Measurements from ENCODE around the gene VARS2.

The VARS2 gene

GRCh38 chr6:30883685-30884520 lies 30.1 kb upstream of the VARS2 start, which contains the start of gene DDR1:
DDR1 (plus strand) TSS chr6:30884519; CDS start chr6:30888730, 4,211 bp downstream.
- H3K4me2 ChIP-seq (ENCODE audit: low read length) = peak within 1 kb of the TSS; percentile 76
- no peak within 1 kb of the TSS for H4K5ac ChIP-seq (ENCODE audit: low read length)
- no peaks in the 10 kb centered on the region for H3K27me3 ChIP-seq (ENCODE audit: insufficient read depth, low read length, poor library complexity)
- DNase-seq = peak; percentile 68
- H2BK120ac ChIP-seq (ENCODE audit: low read depth, low read length) = peak within 1 kb of the TSS; percentile 79
- peak within 1 kb of the TSS; percentile 76 for H3K27ac ChIP-seq (ENCODE audit: low read depth, low read length)
- peak within 1 kb of the TSS; percentile 68 for H2BK5ac ChIP-seq (ENCODE audit: low read length)
- H3K4me1 ChIP-seq (ENCODE audit: control insufficient read depth, low read depth, low read length) = peaks cover 30% of the 10 kb centered on the region
- H2AK5ac ChIP-seq (ENCODE audit: low read length) = peak within 1 kb of the TSS; percentile 95
- WGBS (ENCODE audit: extremely low coverage, insufficient coverage, low lambda C conversion rate) = no CpG with 5 or more reads among the region's 62 CpGs
- H3K23ac ChIP-seq (ENCODE audit: low read length) = peak within 1 kb of the TSS; percentile 94
- H3K79me1 ChIP-seq (ENCODE audit: low read length) = peaks cover 12% of the 10 kb centered on the region
- peak within 1 kb of the TSS; percentile 77 for H3K9ac ChIP-seq (ENCODE audit: low read length)
- peak within 1 kb of the TSS; percentile 96 for H3K18ac ChIP-seq (ENCODE audit: low read length)
- no peak within 1 kb of the TSS for H2BK15ac ChIP-seq (replicated peaks; ENCODE audit: low read depth)
- no peaks in the 10 kb centered on the region for H3K36me3 ChIP-seq (ENCODE audit: control insufficient read depth, insufficient read depth, low read length)
- peak within 1 kb of the TSS; percentile 47 for H3K4me3 ChIP-seq (ENCODE audit: low read length)
- H3K56ac ChIP-seq (ENCODE audit: low read length) = peak within 1 kb of the TSS; percentile 72
- peak within 1 kb of the TSS; percentile 60 for H3K4ac ChIP-seq (ENCODE audit: low read depth, low read length)
- H3K79me2 ChIP-seq (ENCODE audit: control insufficient read depth, insufficient read depth, low read length) = peaks cover 40% of the 10 kb centered on the region
- peak within 1 kb of the TSS; percentile 77 for H4K8ac ChIP-seq (ENCODE audit: low read depth, low read length)

DNA sequence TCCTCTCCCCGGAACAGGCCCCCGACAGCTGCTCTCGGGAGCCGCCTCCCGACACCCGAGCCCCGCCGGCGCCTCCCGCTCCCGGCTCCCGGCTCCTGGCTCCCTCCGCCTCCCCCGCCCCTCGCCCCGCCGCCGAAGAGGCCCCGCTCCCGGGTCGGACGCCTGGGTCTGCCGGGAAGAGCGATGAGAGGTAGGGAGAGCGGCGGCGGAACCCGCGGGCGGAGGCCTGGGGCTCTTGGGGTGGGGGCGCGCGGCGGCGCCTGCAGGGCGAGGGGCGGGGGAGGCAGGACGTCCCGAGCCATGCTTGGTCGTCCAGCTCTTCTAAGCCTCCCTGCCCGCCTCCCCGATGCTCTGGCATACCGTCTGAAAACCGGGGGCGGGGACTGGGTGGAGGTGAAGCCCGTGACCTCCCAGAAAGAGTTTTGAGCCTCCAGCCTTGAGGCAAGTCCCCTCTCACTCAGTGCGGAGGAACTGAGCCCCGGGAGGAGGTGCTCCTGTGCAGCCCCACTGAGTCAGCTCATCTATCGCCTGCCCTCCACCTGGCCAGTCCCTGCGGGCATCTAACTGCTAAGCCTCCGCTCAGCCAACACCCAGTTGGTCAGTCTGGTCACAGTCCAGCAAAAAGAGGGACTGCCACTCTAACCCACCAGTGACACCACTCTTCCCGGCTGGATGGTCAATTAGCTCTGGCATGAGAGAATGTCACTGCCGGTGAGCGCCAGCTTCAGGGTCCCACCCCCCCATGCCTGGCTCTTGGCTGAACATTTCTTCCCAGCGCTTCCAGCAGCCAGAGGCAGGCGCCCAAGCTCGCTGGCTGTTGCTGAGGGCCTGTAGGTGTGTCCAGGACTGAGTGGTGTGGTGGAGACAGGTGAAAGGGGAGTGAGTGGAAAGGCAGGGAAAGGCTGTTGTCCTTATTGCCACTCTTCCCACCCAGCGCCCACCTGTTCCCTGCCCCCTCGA lies 29.2 kb upstream of the VARS2 start:
- Histone ChIP-seq H3K56ac (ENCODE audit: low read length) (peak overlapping the region; percentile 72), H3K9ac (ENCODE audit: low read length) (peak overlapping the region; percentile 77), H3K4me3 (ENCODE audit: low read length) (peak overlapping the region; percentile 47), H3K79me2 (ENCODE audit: control insufficient read depth, insufficient read depth, low read length) (peaks cover 46% of the 10 kb centered on the region), H3K27ac (ENCODE audit: low read depth, low read length) (peak overlapping the region; percentile 76), H4K8ac (ENCODE audit: low read depth, low read length) (no peak overlapping the region), H2AK5ac (ENCODE audit: low read length) (peak overlapping the region; percentile 34), H3K27me3 (ENCODE audit: insufficient read depth, low read length, poor library complexity) (no peaks in the 10 kb centered on the region), H2BK5ac (ENCODE audit: low read length) (peak overlapping the region; percentile 37), H3K23ac (ENCODE audit: low read length) (no peak overlapping the region), H3K4me1 (ENCODE audit: control insufficient read depth, low read depth, low read length) (peaks cover 30% of the 10 kb centered on the region), H4K5ac (ENCODE audit: low read length) (no peak overlapping the region), H2BK15ac (replicated peaks; ENCODE audit: low read depth) (no peak overlapping the region), H2BK120ac (ENCODE audit: low read depth, low read length) (peak overlapping the region; percentile 79), H3K4me2 (ENCODE audit: low read length) (peak overlapping the region; percentile 76), H3K4ac (ENCODE audit: low read depth, low read length) (peak overlapping the region; percentile 60), H3K36me3 (ENCODE audit: control insufficient read depth, insufficient read depth, low read length) (peaks cover 1% of the 10 kb centered on the region), H3K79me1 (ENCODE audit: low read length) (peaks cover 15% of the 10 kb centered on the region), H3K18ac (ENCODE audit: low read length) (peak overlapping the region; percentile 96)
- no CpG with 5 or more reads among the region's 59 CpGs for WGBS (ENCODE audit: extremely low coverage, insufficient coverage, low lambda C conversion rate)
- DNase-seq = peak; percentile 80

DNA sequence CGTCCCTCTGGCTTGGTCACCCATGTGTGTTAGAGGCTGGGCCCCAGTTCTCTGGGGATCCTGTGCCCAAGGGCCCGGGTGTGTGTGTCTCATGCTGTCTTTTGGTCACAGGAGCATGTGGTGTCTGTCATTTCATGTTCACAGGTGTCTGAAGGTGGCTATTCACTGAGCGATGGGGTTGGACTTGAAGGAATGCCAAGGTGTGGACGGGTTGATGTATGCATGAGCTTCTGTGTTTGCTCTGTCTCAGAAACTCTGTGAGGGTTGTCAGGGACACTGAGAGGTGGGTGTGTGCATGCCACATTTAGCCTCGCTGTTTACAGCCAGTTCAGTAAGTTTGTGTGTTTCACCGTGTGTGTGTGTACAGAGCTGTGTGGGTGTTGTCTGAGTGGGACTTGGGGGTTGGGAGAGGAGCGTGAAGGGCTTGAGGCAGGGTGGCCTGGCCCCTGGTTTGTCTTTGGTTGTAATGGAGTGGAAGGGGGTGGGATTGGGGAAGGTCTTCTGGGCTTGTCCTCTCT lies 28.5 kb upstream of the VARS2 start:
- Histone ChIP-seq H3K4ac (ENCODE audit: low read depth, low read length) (no peak overlapping the region), H4K8ac (ENCODE audit: low read depth, low read length) (no peak overlapping the region), H3K56ac (ENCODE audit: low read length) (peak overlapping the region; percentile 72), H3K27me3 (ENCODE audit: insufficient read depth, low read length, poor library complexity) (no peaks in the 10 kb centered on the region), H3K4me3 (ENCODE audit: low read length) (peak overlapping the region; percentile 9), H3K18ac (ENCODE audit: low read length) (no peak overlapping the region), H2BK120ac (ENCODE audit: low read depth, low read length) (no peak overlapping the region), H3K4me2 (ENCODE audit: low read length) (peak overlapping the region; percentile 76), H2AK5ac (ENCODE audit: low read length) (peak overlapping the region; percentile 34), H4K5ac (ENCODE audit: low read length) (no peak overlapping the region), H3K9ac (ENCODE audit: low read length) (peak overlapping the region; percentile 77), H2BK15ac (replicated peaks; ENCODE audit: low read depth) (no peak overlapping the region), H2BK5ac (ENCODE audit: low read length) (peak overlapping the region; percentile 26), H3K27ac (ENCODE audit: low read depth, low read length) (peak overlapping the region; percentile 76), H3K79me1 (ENCODE audit: low read length) (peaks cover 19% of the 10 kb centered on the region), H3K36me3 (ENCODE audit: control insufficient read depth, insufficient read depth, low read length) (peaks cover 2% of the 10 kb centered on the region), H3K79me2 (ENCODE audit: control insufficient read depth, insufficient read depth, low read length) (peaks cover 51% of the 10 kb centered on the region), H3K4me1 (ENCODE audit: control insufficient read depth, low read depth, low read length) (peaks cover 28% of the 10 kb centered on the region), H3K23ac (ENCODE audit: low read length) (no peak overlapping the region)
- WGBS (ENCODE audit: extremely low coverage, insufficient coverage, low lambda C conversion rate) = no CpG with 5 or more reads among the region's 7 CpGs
- peak; percentile 48 for DNase-seq

DNA sequence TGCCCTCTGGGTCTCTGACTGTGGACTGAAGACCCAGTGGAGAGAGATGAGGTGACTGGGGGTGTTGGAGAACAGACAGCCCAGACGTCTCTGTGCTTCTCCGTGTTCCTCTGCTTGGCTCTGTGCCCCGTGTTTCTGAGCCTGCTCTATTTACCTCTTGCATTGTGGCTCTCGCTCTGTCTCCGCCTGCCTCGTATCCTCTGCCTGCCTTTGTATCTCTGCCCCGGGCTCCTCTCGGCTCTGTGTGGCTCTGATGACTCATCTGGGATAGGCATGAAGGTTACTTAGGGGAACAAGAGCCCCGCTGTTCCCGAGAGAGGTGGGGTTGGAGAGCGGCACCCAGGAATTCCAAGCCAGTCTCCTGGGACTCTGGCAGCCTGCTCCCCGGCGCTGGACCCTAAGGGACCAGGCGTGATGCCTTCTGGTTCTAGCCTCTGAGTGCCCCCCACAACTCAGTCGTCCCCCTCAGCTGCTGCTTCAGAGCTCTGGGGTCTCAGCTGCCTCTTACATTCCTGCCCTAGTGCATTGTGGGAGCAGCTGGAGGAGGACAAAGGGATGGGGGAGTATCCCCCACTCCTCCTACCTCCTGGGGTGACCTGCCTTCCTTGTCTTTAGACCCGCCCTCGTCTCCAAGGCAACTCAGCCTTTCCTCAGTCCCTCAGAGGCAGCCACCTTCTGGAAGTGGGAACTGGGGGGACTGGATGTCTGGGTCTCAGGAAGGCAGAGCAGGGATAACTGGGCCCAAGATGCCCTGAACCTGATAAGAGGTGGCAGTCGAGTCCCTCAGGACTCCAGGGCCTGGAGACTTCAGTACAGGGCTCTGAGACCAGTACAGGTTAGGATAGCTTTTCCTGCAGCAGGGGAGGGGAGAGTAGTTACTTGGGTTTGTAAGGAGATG lies 27.8 kb upstream of the VARS2 start:
- Histone ChIP-seq H4K8ac (ENCODE audit: low read depth, low read length) (no peak overlapping the region), H3K4me2 (ENCODE audit: low read length) (peak overlapping the region; percentile 76), H2BK15ac (replicated peaks; ENCODE audit: low read depth) (no peak overlapping the region), H3K4me3 (ENCODE audit: low read length) (peak overlapping the region; percentile 9), H3K4me1 (ENCODE audit: control insufficient read depth, low read depth, low read length) (peaks cover 25% of the 10 kb centered on the region), H2BK5ac (ENCODE audit: low read length) (peak overlapping the region; percentile 5), H4K5ac (ENCODE audit: low read length) (no peak overlapping the region), H3K27ac (ENCODE audit: low read depth, low read length) (peak overlapping the region; percentile 76), H3K4ac (ENCODE audit: low read depth, low read length) (peak overlapping the region; percentile 59), H3K79me2 (ENCODE audit: control insufficient read depth, insufficient read depth, low read length) (peaks cover 51% of the 10 kb centered on the region), H2BK120ac (ENCODE audit: low read depth, low read length) (no peak overlapping the region), H3K23ac (ENCODE audit: low read length) (no peak overlapping the region), H3K9ac (ENCODE audit: low read length) (peak overlapping the region; percentile 77), H3K56ac (ENCODE audit: low read length) (peak overlapping the region; percentile 72), H3K27me3 (ENCODE audit: insufficient read depth, low read length, poor library complexity) (no peaks in the 10 kb centered on the region), H3K79me1 (ENCODE audit: low read length) (peaks cover 21% of the 10 kb centered on the region), H3K18ac (ENCODE audit: low read length) (peak overlapping the region; percentile 44), H2AK5ac (ENCODE audit: low read length) (peak overlapping the region; percentile 34), H3K36me3 (ENCODE audit: control insufficient read depth, insufficient read depth, low read length) (peaks cover 2% of the 10 kb centered on the region)
- DNase-seq = peak; percentile 94
- no CpG with 5 or more reads among the region's 18 CpGs for WGBS (ENCODE audit: extremely low coverage, insufficient coverage, low lambda C conversion rate)

- Histone ChIP-seq H3K79me1 (ENCODE audit: low read length) (peaks cover 20% of the 10 kb centered on the region), H3K27me3 (ENCODE audit: insufficient read depth, low read length, poor library complexity) (no peaks in the 10 kb centered on the region), H3K9ac (ENCODE audit: low read length) (peak overlapping the region; percentile 45), H3K4ac (ENCODE audit: low read depth, low read length) (no peak overlapping the region), H4K8ac (ENCODE audit: low read depth, low read length) (no peak overlapping the region), H3K18ac (ENCODE audit: low read length) (no peak overlapping the region), H3K36me3 (ENCODE audit: control insufficient read depth, insufficient read depth, low read length) (peaks cover 2% of the 10 kb centered on the region), H3K56ac (ENCODE audit: low read length) (peak overlapping the region; percentile 19), H3K4me3 (ENCODE audit: low read length) (no peak overlapping the region), H2BK5ac (ENCODE audit: low read length) (no peak overlapping the region), H3K79me2 (ENCODE audit: control insufficient read depth, insufficient read depth, low read length) (peaks cover 48% of the 10 kb centered on the region), H3K27ac (ENCODE audit: low read depth, low read length) (no peak overlapping the region), H3K4me2 (ENCODE audit: low read length) (no peak overlapping the region), H2BK120ac (ENCODE audit: low read depth, low read length) (no peak overlapping the region), H3K23ac (ENCODE audit: low read length) (no peak overlapping the region), H2BK15ac (replicated peaks; ENCODE audit: low read depth) (no peak overlapping the region), H3K4me1 (ENCODE audit: control insufficient read depth, low read depth, low read length) (peaks cover 19% of the 10 kb centered on the region), H4K5ac (ENCODE audit: low read length) (no peak overlapping the region), H2AK5ac (ENCODE audit: low read length) (no peak overlapping the region)
- no peak for DNase-seq
These were observed 27.2 kb upstream of the VARS2 start for GRCh38 chr6:30886897-30887255.
